ENCODE measurements around the gene PACS2.

The PACS2 gene

GRCh38 chr14:105421723-105422615 is 107.4 kb downstream of the PACS2 start:
- no peak for DNase-seq (ENCODE audit: low read depth in 3 of 3)

- no peak for DNase-seq (ENCODE audit: low read depth in 3 of 3)
Measured at GRCh38 chr14:105422695-105423487, 108.3 kb downstream of the PACS2 start.

- DNase-seq (ENCODE audit: low read depth in 3 of 3) = no peak
Measured at GRCh38 chr14:105423488-105424195, 109.1 kb downstream of the PACS2 start.

GRCh38 chr14:105424861-105425260 is 110.3 kb downstream of the PACS2 start:
- no peak for DNase-seq (ENCODE audit: low read depth in 3 of 3)

- DNase-seq (ENCODE audit: low read depth in 3 of 3) = no peak
Measured at GRCh38 chr14:105425823-105426247, 111.3 kb downstream of the PACS2 start.

GRCh38 chr14:105426416-105427130 is 112.0 kb downstream of the PACS2 start:
- no peak for DNase-seq (ENCODE audit: low read depth in 3 of 3)

GRCh38 chr14:105427412-105427811 is 112.9 kb downstream of the PACS2 start:
- no peak for DNase-seq (ENCODE audit: low read depth in 3 of 3)

- no peak for DNase-seq (ENCODE audit: low read depth in 3 of 3)
Measured at GRCh38 chr14:105427936-105428485, 113.5 kb downstream of the PACS2 start.

- no peak for DNase-seq (ENCODE audit: low read depth in 3 of 3)
Measured at GRCh38 chr14:105430042-105430441, 115.5 kb downstream of the PACS2 start.

GRCh38 chr14:105430565-105430964 is 116.0 kb downstream of the PACS2 start:
- DNase-seq (ENCODE audit: low read depth in 3 of 3) = no peak

GRCh38 chr14:105431256-105431655 is 116.7 kb downstream of the PACS2 start:
- no peak for DNase-seq (ENCODE audit: low read depth in 3 of 3)

GRCh38 chr14:105432657-105433056 is 118.1 kb downstream of the PACS2 start:
- DNase-seq (ENCODE audit: low read depth in 3 of 3) = no peak

GRCh38 chr14:105433161-105433605 is 118.6 kb downstream of the PACS2 start:
- no peak for DNase-seq (ENCODE audit: low read depth in 3 of 3)

GRCh38 chr14:105436402-105436801 is 121.9 kb downstream of the PACS2 start:
- no peak for DNase-seq (ENCODE audit: low read depth in 3 of 3)

- DNase-seq (ENCODE audit: low read depth in 3 of 3) = no peak
Measured at GRCh38 chr14:105436891-105437722, 122.6 kb downstream of the PACS2 start.

GRCh38 chr14:105437723-105438500 is 123.4 kb downstream of the PACS2 start:
- no peak for DNase-seq (ENCODE audit: low read depth in 3 of 3)

GRCh38 chr14:105439179-105439578 is 124.6 kb downstream of the PACS2 start:
- DNase-seq (ENCODE audit: low read depth in 3 of 3) = no peak

- no peak for DNase-seq (ENCODE audit: low read depth in 3 of 3)
Measured at GRCh38 chr14:105439710-105440553, 125.4 kb downstream of the PACS2 start.

GRCh38 chr14:105440554-105440900 is 126.0 kb downstream of the PACS2 start:
- no peak for DNase-seq (ENCODE audit: low read depth in 3 of 3)

Data from stimulated activated CD4-positive, alpha-beta T cell treated with anti-CD3 and anti-CD28 coated beads, TNF-alpha, amount 100 ng/mL, for 48 hours (primary cell).